Measurements from ENCODE around the gene ZNF785. TPM values are rescaled to one million over a fixed set of nuclear protein-coding genes. Genes with fewer than 3 reads are reported as not detected.
"Not testable (repeated sequence)": the region's sequence is repeated elsewhere in the genome, so short reads cannot be mapped to it uniquely, and the experiment has no call there.

Gene ZNF785
- total RNA-seq, 4 donors from 2014 or later: 6.8 to 10.9 (median 7.3) TPM

DNA sequence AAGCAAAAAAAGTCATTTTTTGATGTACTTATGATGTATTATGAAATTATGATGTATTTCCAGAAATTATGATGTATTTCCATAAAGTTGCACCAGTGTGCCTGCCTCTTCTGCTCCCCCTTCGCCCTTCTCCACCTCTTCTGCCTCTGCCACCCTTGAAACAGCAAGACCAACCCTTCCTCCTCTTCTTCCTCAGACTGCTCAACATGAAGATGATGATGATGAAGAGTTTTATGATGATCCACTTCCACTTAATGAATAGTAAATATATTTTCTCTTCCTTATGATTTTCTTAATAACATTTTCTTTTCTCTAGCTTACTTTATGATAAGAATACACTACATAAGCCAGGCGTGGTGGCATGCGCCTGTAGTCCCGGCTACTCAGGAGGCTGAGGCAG lies 7.4 kb upstream of the ZNF785 start:
- Histone ChIP-seq H3K4me3 (no peak overlapping the region), H3K36me3 (no peaks in the 10 kb centered on the region), H3K27me3 (no peaks in the 10 kb centered on the region), H3K9me3 (no peaks in the 10 kb centered on the region), H3K4me1 (no peaks in the 10 kb centered on the region), H3K27ac (replicated peaks in 1 of 4) (no peak overlapping the region)
- DNase-seq (ENCODE audit: extremely low spot score): no peak
- WGBS: 95% methylated on average over 4 of the region's 4 CpGs
- TF ChIP-seq POLR2AphosphoS5 (IDR thresholded peaks at IDR 0.05) (no peak), EP300 (IDR thresholded peaks at IDR 0.05) (no peak), POLR2A (IDR thresholded peaks at IDR 0.05; ENCODE audit: low read depth) (no peak)
- TF ChIP-seq, protein P1, sequence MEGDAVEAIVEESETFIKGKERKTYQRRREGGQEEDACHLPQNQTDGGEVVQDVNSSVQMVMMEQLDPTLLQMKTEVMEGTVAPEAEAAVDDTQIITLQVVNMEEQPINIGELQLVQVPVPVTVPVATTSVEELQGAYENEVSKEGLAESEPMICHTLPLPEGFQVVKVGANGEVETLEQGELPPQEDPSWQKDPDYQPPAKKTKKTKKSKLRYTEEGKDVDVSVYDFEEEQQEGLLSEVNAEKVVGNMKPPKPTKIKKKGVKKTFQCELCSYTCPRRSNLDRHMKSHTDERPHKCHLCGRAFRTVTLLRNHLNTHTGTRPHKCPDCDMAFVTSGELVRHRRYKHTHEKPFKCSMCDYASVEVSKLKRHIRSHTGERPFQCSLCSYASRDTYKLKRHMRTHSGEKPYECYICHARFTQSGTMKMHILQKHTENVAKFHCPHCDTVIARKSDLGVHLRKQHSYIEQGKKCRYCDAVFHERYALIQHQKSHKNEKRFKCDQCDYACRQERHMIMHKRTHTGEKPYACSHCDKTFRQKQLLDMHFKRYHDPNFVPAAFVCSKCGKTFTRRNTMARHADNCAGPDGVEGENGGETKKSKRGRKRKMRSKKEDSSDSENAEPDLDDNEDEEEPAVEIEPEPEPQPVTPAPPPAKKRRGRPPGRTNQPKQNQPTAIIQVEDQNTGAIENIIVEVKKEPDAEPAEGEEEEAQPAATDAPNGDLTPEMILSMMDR (IDR thresholded peaks at IDR 0.05): no peak
- intact Hi-C loops (cut with DNase I): no loop called here

DNA sequence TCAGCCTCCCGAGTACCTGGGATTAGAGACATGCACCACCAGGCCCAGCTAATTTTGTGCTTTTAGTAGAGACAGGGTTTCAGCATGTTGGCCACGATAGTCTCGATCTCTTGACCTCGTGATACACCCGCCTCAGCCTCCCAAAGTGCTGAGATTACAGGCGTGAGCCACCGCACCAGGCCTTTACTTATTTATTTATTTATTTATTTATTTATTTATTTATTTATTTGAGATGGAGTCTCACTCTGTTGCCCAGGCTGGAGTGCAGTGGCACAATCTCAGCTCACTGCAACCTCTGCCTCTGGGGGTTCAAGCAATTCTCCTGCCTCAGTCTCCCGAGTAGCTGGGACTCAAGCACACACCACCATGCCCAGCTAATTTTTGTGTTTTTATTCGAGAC lies 5.4 kb upstream of the ZNF785 start:
- H3K9me3 ChIP-seq; H3K27ac ChIP-seq (replicated peaks in 1 of 4); H3K36me3 ChIP-seq; H3K27me3 ChIP-seq; H3K4me3 ChIP-seq; DNase-seq (ENCODE audit: extremely low spot score); intact Hi-C loops (cut with DNase I): not testable (repeated sequence)
- peaks cover 5 to 13% (median 8%) of the 10 kb centered on the region in 4 donors for H3K4me1 ChIP-seq
- 88% methylated on average over 9 of the region's 9 CpGs for WGBS

GRCh38 chr16:30589582-30589981 lies 4.1 kb upstream of the ZNF785 start:
- intact Hi-C loops (cut with DNase I); H3K27me3 ChIP-seq; H3K9me3 ChIP-seq; H3K36me3 ChIP-seq; H3K4me3 ChIP-seq; DNase-seq (ENCODE audit: extremely low spot score); H3K27ac ChIP-seq (replicated peaks in 1 of 4): not testable (repeated sequence)
- peaks cover 10 to 20% (median 14%) of the 10 kb centered on the region in 4 donors for H3K4me1 ChIP-seq
- WGBS: 97% methylated on average over 2 of the region's 2 CpGs

GRCh38 chr16:30588651-30589050 lies 3.2 kb upstream of the ZNF785 start:
- intact Hi-C loops (cut with DNase I): no loop called here
- Histone ChIP-seq H3K4me1 (peaks cover 15 to 29% (median 23%) of the 10 kb centered on the region in 4 donors), H3K27me3 (no peaks in the 10 kb centered on the region), H3K4me3 (no peak overlapping the region), H3K27ac (replicated peaks in 1 of 4) (no peak overlapping the region), H3K36me3 (peaks cover 0 to 6% (median 3%) of the 10 kb centered on the region in 4 donors), H3K9me3 (no peaks in the 10 kb centered on the region)
- DNase-seq (ENCODE audit: extremely low spot score): no peak
- 92% methylated on average over 2 of the region's 2 CpGs for WGBS
- no peak for TF ChIP-seq EP300 (IDR thresholded peaks at IDR 0.05)

GRCh38 chr16:30585022-30585399 lies 486 bp downstream of the ZNF785 start:
- Histone ChIP-seq H3K4me1 (peaks cover 15 to 64% (median 41%) of the 10 kb centered on the region in 4 donors), H3K36me3 (peaks cover 18 to 39% (median 33%) of the 10 kb centered on the region in 4 donors), H3K9me3 (no peaks in the 10 kb centered on the region), H3K4me3 (peak overlapping the region; percentile 69 to 90 (median 84)), H3K27me3 (no peaks in the 10 kb centered on the region), H3K27ac (replicated peaks in 1 of 4) (peak overlapping the region; percentile 91 to 97 (median 96))
- TF ChIP-seq POLR2AphosphoS5 (IDR thresholded peaks at IDR 0.05): no peak
- DNase-seq (ENCODE audit: extremely low spot score): no peak
- under 1% methylated on average over 21 of the region's 23 CpGs for WGBS
- intact Hi-C loops (cut with DNase I): no loop called here

DNA sequence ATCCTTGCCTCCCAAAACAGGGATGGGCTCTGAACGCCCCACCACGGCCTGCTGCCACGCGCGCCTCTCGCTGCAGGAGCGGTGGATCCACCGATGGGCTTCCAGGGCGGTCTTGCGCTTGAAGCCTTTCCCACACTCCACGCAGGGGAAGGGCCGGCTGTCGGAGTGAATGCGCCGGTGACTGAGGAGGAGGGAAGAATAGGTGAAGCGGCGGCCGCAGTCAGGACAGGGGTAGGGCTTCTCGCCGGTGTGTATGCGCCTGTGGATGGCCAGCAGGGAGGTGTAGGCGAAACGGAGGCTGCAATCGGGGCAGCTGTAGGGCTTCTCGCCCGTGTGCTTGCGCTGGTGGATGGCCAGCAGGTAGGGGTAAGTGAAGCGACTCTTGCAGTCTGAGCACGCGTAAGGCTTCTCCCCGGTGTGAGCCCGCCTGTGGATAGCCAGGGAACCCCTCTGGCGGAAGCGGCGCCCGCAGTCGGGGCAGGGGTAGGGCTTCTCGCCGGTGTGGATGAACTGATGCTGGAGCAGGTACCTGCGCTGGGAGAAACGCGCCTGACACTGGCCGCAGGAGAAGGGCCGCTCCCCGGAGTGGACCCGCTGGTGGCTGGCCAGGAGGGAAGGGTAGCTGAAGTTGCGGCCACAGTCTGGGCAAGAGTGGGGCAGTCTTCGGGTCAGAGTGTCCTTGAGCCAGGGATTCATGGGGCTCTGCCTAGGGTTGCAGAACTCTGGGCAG lies 2.7 kb downstream of the ZNF785 start:
- H3K36me3 ChIP-seq: peaks cover 18 to 62% (median 49%) of the 10 kb centered on the region in 4 donors
- no peak for DNase-seq (ENCODE audit: extremely low spot score)
- H3K4me1 ChIP-seq: peaks cover 15 to 64% (median 41%) of the 10 kb centered on the region in 4 donors
- no peak for TF ChIP-seq POLR2AphosphoS5 (IDR thresholded peaks at IDR 0.05)
- TF ChIP-seq EP300 (IDR thresholded peaks at IDR 0.05): no peak
- no peak for TF ChIP-seq POLR2A (IDR thresholded peaks at IDR 0.05; ENCODE audit: low read depth)
- intact Hi-C loops (cut with DNase I): no loop called here
- H3K27me3 ChIP-seq: no peaks in the 10 kb centered on the region
- H3K4me3 ChIP-seq: no peak overlapping the region
- 95% methylated on average over 46 of the region's 48 CpGs for WGBS
- no peaks in the 10 kb centered on the region for H3K9me3 ChIP-seq
- H3K27ac ChIP-seq (replicated peaks in 1 of 4): no peak overlapping the region

DNA sequence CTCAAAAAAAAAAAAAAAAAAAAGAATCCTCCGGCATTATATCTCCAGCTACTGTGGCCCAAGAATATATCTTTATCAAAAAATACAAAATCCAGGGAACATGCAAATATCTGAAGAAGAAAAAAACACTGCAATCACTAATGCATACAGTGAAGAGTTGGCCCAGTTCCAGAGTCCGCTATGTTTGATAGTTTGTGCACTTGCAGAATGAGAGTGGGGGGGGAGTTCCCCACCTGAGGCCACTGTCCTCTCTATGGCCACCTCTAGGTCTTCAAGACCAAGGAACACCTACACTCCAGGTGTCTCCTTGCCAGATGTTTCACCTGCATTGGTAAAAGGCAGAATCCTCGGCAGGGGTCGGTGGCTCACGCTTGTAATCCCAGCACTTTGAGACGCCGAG lies 4.0 kb downstream of the ZNF785 start:
- WGBS: 86% methylated on average over 7 of the region's 7 CpGs
- no peak for DNase-seq (ENCODE audit: extremely low spot score)
- Histone ChIP-seq H3K9me3 (no peaks in the 10 kb centered on the region), H3K4me1 (peaks cover 15 to 56% (median 38%) of the 10 kb centered on the region in 4 donors), H3K4me3 (no peak overlapping the region), H3K27ac (replicated peaks in 1 of 4) (no peak overlapping the region), H3K27me3 (no peaks in the 10 kb centered on the region), H3K36me3 (peaks cover 18 to 74% (median 49%) of the 10 kb centered on the region in 4 donors)
- intact Hi-C loops (cut with DNase I): no loop called here
- TF ChIP-seq EP300 (IDR thresholded peaks at IDR 0.05): no peak
- TF ChIP-seq POLR2A (IDR thresholded peaks at IDR 0.05; ENCODE audit: low read depth): no peak
- no peak for TF ChIP-seq POLR2AphosphoS5 (IDR thresholded peaks at IDR 0.05)
- TF ChIP-seq, protein P1 (IDR thresholded peaks at IDR 0.05): no peak

All from esophagus muscularis mucosa (tissue), 4 donors.